ENCODE measurements around the gene MIB2.

GRCh38 chr1:1612104-1612400 is 3.2 kb upstream of the MIB2 start:
- TF ChIP-seq CTCF (IDR thresholded peaks at IDR 0.05) (no peak), POLR2A (IDR thresholded peaks at IDR 0.05) (no peak)
